Measurements from ENCODE around the gene CEP170B. TPM values are rescaled to one million over a fixed set of nuclear protein-coding genes. Genes with fewer than 3 reads are reported as not detected.

Gene CEP170B
- total and polyA plus RNA-seq, 2 of the 8 experiments (the other 6 are each of a cell fraction or from before 2014, with no cell fraction given) = 9.1 to 33.8 TPM

GRCh38 chr14:104821229-104821945, 43.7 kb upstream of the CEP170B start (continued):
- TF ChIP-seq CHD7 (IDR thresholded peaks at IDR 0.05; ENCODE audit: insufficient replicate concordance, low read length) (no peak), ATF3 (IDR thresholded peaks at IDR 0.05; ENCODE audit: insufficient read depth, low read depth, low read length) (no peak), GABPA (IDR thresholded peaks at IDR 0.05; ENCODE audit: borderline replicate concordance, insufficient read depth, low read length) (no peak), SAP30 (IDR thresholded peaks at IDR 0.05; ENCODE audit: insufficient read depth, insufficient replicate concordance, low read length) (no peak), CTBP2 (IDR thresholded peaks at IDR 0.05; ENCODE audit: borderline replicate concordance, insufficient read depth, insufficient read length, low read length) (no peak), RAD21 (IDR thresholded peaks at IDR 0.05 in 1 of 2, conservative IDR thresholded peaks at IDR 0.05 in 1 of 2; ENCODE audit: low read depth in 2 of 2, low read length in 2 of 2) (no peak), MAFK (IDR thresholded peaks at IDR 0.05; ENCODE audit: low read depth, low read length) (no peak), SUZ12 (IDR thresholded peaks at IDR 0.05; ENCODE audit: low read length) (no peak), CEBPB (IDR thresholded peaks at IDR 0.05; ENCODE audit: low read depth, low read length) (no peak)

All from H1 (cell line).